ENCODE data around the gene DLG2. TPM values are rescaled to one million over a fixed set of nuclear protein-coding genes. Genes with fewer than 3 reads are reported as not detected.

Gene DLG2
- total RNA-seq, 1 donor: 1.3 TPM

DNA sequence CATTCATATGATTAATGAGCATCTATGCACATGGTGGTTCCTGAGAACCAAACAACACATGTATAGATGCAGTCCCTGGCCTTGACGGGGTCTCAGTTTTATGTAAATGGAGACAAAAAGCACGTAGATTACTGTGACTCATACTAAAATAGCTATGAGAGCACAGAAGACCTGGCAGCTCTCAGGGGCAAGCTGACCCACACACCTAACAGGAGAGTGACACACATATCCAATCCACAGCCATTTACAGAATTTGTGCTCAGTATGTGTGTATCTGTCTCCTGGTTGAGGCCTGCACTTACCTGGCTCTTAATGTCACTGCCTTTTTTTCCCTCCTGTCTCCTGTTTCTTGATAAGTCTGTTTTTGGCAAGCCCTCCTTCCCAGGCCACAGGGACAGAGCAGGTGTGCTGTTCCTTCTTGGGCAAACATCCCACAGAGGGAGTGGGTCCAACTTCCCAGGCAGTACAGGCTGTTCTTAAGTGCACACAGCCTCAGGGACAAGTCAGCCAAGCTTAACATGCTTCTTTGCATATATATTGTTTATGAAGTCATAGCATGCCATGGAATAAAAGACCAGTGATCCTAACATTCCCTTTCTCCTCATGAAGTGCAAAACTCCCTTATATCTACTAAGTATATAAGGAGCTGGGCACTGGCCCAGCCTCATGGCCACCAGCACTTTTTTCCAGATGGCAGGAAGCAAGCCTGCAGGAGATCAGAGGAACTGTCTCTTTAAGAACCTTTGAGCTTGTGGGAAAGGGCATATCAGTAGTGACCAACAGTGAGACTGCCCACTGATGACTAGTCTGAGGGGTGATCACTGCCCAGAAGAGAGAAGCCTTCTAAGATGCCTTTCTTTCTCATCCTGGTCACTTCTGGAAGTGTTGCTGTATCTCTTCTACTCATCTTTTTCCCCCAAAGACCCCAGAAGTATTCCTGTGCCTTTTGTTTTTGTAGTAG, 2216.3 kb downstream of the DLG2 start:
- no peak overlapping the region for H3K4me3 ChIP-seq (ENCODE audit: low read depth, low read length)
- TF ChIP-seq, protein P1, sequence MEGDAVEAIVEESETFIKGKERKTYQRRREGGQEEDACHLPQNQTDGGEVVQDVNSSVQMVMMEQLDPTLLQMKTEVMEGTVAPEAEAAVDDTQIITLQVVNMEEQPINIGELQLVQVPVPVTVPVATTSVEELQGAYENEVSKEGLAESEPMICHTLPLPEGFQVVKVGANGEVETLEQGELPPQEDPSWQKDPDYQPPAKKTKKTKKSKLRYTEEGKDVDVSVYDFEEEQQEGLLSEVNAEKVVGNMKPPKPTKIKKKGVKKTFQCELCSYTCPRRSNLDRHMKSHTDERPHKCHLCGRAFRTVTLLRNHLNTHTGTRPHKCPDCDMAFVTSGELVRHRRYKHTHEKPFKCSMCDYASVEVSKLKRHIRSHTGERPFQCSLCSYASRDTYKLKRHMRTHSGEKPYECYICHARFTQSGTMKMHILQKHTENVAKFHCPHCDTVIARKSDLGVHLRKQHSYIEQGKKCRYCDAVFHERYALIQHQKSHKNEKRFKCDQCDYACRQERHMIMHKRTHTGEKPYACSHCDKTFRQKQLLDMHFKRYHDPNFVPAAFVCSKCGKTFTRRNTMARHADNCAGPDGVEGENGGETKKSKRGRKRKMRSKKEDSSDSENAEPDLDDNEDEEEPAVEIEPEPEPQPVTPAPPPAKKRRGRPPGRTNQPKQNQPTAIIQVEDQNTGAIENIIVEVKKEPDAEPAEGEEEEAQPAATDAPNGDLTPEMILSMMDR (IDR thresholded peaks at IDR 0.05; ENCODE audit: insufficient read depth, low read depth, low read length): no peak
- no peak for DNase-seq (ENCODE audit: low read depth)

DNA sequence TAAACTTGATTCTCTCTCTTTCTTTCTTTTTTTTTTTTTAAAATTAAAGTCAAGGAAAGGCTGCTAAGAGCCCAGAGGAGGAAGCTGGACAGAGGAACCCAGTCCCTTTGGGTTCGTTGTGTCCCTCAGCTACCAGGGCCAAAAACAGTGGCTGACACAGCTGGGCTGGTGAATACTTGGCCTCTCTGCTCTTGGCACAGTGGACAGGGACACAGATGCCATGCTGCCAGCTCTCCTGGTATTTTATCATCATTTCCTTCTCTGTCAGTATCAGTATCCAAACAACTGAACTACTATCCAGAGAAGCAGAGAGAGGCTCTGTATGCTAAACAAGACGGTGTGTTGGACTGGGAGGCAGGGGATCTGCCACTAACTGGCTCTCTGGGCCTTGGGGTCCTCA, 2217.3 kb downstream of the DLG2 start:
- TF ChIP-seq, protein P1 (IDR thresholded peaks at IDR 0.05; ENCODE audit: insufficient read depth, low read depth, low read length): no peak
- H3K4me3 ChIP-seq (ENCODE audit: low read depth, low read length): no peak overlapping the region
- no peak for DNase-seq (ENCODE audit: low read depth)

DNA sequence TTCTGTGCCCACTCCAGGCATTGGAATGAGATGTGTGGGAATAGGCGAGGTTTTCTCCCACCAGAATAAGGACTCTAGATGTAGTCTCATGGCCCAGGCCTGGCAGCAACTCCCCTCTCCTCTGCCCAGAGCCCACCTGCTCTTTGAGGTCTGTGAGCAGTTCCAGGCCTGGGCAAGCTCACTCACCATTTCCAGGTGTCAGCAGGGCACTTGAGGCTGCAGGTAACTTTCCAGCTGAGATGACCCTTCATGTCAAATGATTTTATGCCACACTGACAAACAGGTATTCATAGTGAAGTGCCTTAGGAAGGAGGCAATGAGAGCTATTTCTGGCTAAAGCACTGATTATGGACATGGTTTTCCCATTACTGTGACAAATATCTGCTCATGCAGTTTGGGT, 2217.7 kb downstream of the DLG2 start:
- no peak overlapping the region for H3K4me3 ChIP-seq (ENCODE audit: low read depth, low read length)
- TF ChIP-seq, protein P1 (IDR thresholded peaks at IDR 0.05; ENCODE audit: insufficient read depth, low read depth, low read length): no peak
- DNase-seq (ENCODE audit: low read depth): no peak

DNA sequence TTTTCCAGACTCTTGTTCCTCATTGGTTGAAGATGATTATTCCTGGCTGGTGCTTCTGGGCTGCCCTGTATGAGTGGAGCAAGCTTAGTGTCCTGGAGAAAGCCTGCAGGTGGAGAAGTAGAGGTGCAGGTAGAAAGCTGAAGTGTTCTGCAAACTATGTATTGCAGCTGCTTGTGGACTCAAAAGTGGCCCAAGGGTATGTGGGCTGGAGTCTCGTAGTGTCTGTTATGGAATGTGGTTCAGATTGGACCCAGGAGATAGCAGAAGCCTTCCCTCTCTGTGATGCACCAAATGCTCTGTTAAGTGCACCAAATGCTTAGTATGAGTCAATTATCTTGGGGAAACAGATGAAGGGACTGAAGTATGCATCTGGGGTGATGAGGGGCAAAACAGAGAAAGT, 2218.2 kb downstream of the DLG2 start:
- TF ChIP-seq, protein P1 (IDR thresholded peaks at IDR 0.05; ENCODE audit: insufficient read depth, low read depth, low read length): no peak
- DNase-seq (ENCODE audit: low read depth): no peak

More for the DNA sequence above, 2218.2 kb downstream of the DLG2 start:
- H3K4me3 ChIP-seq (ENCODE audit: low read depth, low read length): no peak overlapping the region

Small RNA genes lying within 50 kb of the gene (small RNA-seq; reads per million reads assigned to genes)
- gene RF02112 (not detected), gene RF02113 (not detected), gene RNU6-1292P (not detected)

Other genes starting within 250 kb of the DLG2 start
- 67.0 and 73.0 TPM in 2 replicates for gene TMEM126B, start 1.2 kb upstream of the DLG2 start, total RNA-seq
- 39.9 and 46.6 TPM in 2 replicates for gene TMEM126A, start 20.6 kb upstream of the DLG2 start, total RNA-seq
- gene CREBZF, start 37.8 kb upstream of the DLG2 start, total RNA-seq: 41.5 and 49.9 TPM in 2 replicates
- gene CCDC89, start 58.9 kb upstream of the DLG2 start, total RNA-seq: 2.6 and 3.9 TPM in 2 replicates
- gene SYTL2, start 183.8 kb upstream of the DLG2 start, total RNA-seq: 10.8 and 28.3 TPM in 2 replicates
- not detected in 2 replicates for gene CCDC83, start 228.0 kb upstream of the DLG2 start, total RNA-seq